ENCODE measurements around the gene RAP1GAP.

Gene RAP1GAP

DNA sequence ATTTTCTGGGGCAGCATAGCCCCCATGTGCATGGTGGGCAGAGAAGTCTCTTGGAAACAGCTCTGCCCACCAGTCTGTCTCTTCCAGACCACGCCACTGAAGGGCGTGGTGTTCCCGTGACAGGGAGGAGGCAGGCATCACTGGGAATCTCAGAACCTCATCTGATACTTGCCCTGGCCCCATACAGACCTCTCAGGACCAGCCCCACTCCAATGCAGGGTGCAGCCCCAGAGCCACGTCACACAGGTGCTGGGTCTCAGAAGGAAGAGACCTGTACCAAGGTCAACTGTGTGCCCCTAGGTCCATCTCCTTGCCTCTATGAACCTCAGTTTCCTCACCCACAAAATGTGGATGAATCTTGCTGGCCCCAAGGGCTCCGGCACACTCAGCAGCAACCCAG is 7.3 kb downstream of the RAP1GAP start:
- no peak for DNase-seq

- DNase-seq: peak in 1 of 2 experiments; percentile 40
Measured at GRCh38 chr1:21659924-21660326, 9.2 kb downstream of the RAP1GAP start.

GRCh38 chr1:21659099-21659923 is 9.8 kb downstream of the RAP1GAP start:
- DNase-seq: peak; percentile 22 to 69

DNA sequence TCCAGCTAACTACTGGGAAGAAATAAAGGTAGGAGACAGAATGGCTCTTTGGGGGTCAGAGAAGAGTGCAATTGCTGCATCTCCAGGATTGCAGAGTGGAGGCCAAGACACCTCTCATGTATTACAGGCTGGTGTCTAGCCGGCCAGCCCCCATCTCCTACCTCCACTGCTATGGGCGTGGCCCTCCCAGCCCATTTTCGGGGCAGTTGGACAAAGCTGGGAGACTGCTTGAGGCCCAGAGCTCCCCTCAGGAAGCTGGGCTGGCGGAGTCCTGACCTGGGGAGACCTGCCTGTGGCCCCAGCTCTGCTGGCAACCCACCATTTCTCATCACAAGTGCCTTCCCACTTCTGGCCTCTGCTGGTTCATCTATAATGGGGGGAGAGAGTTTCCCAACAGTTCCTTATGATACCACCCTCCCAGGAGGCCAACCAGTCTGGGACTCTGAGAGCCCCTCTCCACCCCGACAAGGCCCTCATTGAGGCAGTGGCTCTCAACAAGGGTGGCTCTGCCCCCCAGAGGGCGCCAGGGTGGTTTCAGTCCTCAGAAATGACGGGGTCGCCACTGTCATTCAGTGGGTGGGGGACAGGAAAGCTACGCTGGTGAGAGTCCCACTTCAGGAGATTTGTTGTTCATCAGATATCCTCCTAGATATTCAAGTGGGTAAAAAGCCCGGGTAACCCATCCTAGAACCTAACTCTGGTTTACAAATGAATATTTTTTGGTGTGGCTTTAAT is 11.5 kb downstream of the RAP1GAP start:
- no peak for DNase-seq

DNA sequence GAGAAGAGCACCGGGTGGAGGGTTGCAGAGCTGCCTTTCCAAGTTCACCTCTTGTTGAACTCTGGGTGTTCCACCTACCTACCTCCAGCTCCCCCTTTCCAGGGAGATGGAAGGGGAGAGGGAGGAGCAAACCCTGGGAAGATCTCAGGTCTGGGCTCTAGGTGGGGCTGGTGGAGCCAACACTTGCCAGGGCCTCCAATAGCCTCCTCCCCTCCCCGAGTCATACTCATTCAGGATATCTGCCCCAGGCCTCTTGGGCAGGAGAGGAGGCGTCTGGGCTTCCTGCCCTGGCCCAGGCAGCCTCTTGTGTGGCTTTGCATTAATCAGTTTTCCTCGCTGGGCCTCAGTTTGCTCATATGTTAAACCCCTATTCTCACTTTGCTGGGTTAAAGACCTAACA is 13.4 kb downstream of the RAP1GAP start:
- DNase-seq: peak in 1 of 2 experiments; percentile 22

DNA sequence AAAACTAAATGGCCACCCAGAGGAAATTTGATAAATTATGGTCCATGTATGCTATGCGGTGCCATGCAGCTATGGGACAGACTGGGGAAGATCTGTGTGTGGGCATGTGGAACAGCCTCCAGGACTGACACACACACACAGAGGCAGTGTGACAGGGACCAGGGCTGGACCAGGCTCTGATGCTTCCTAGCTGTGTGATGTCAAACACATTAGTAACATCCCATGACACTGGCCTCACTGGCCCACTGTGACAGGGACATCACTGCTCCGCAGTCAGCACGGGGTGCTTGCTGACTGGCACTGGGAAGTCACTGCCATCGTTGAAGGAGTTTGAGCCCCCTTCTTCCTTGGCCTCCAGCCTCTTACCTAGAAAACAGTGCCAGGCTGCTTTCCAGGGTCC is 13.9 kb downstream of the RAP1GAP start:
- no peak for DNase-seq

GRCh38 chr1:21654209-21654608 is 14.9 kb downstream of the RAP1GAP start:
- DNase-seq: no peak

- DNase-seq: no peak
Measured at GRCh38 chr1:21653744-21654100, 15.4 kb downstream of the RAP1GAP start.

DNA sequence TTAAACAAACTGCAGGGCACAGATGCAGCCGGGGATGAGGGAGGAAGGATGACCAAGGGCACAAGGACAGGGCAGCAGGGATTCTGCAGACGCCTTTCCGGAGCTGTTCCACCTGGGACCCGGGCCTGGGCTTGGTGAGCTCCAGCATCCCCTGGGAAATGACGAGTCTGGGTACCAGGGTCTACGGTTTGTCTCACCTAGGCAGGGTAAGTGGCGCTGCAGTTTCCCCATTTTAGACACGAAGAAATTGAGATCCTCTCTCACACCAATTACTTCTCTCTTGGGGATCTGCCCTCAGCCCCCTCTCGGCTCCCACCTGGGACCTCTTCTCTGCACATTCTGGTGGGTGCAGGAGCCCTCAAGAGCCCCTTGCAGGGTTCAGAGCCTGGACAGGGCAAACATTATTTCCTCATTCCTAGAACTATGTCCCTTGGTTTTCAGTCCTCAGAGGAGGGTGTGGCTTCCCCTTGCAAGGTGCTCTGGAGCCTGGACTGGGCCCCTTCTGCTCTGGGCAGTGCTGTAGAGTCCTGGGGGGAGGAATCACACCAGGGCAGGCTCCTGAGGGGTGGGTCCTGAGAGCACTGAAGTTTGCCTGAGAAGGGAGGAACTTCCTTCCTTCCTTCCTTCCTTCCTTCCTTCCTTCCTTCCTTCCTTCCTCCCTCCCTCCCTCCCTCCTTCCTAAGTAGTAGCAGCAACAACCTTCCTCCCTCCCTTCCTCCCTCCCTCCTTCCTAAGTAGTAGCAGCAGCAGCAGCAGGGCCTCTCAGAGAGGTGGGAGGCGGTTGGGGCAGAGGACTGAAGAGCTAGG is 16.0 kb downstream of the RAP1GAP start:
- DNase-seq: no peak

GRCh38 chr1:21652101-21652936 is 16.8 kb downstream of the RAP1GAP start:
- DNase-seq: no peak

GRCh38 chr1:21651214-21652042 is 17.7 kb downstream of the RAP1GAP start:
- peak in 1 of 2 experiments; percentile 64 for DNase-seq

GRCh38 chr1:21650400-21650799 is 18.8 kb downstream of the RAP1GAP start:
- no peak for DNase-seq

DNA sequence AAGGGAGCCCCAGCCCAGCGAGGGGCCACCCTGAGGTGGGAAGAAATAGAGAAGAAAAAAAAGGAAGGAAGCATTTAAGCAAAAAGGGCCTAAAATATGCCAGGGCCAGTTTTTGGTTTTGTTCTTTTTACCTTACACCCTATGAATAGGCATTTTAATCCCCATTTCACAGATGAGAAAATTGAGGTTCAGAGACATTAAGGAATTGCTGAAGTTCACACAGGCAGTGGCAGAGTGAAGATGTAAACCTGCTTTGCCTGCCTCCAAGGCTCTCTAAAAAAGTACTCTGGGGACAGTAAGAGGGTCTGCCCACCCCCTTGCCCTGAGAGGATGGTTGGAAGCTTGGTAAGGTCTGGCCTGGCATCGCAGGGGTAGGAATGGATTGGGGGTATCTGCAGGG is 19.8 kb downstream of the RAP1GAP start:
- DNase-seq: no peak

- no peak for DNase-seq
Measured at GRCh38 chr1:21648791-21649190, 20.4 kb downstream of the RAP1GAP start.

GRCh38 chr1:21648352-21648730 is 20.8 kb downstream of the RAP1GAP start:
- DNase-seq: no peak

GRCh38 chr1:21647431-21648351 is 21.5 kb downstream of the RAP1GAP start:
- DNase-seq: no peak

DNA sequence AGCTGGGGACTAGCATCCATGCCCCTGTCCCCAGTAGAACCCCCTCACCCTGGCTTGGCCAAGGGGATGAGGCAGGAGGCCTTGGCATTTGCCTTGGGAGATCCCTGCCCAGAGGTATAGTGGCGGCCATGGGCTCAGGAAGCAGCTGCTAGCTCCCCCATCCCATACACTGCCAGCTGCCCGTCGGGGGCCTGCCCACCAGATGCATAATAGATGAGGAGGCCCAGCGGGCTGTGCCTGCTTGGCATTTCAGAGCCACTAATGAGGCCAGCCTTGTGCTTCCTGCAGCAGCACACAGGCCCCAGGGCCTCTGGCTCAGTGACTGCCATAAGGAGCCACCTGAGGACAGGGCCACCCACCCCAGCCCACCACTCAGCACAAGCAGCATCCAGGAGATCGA is 23.6 kb downstream of the RAP1GAP start:
- DNase-seq: no peak

- no peak for DNase-seq
Measured at GRCh38 chr1:21644906-21645305, 24.3 kb downstream of the RAP1GAP start.

GRCh38 chr1:21644348-21644747 is 24.8 kb downstream of the RAP1GAP start:
- DNase-seq: no peak

- no peak for DNase-seq
Measured at GRCh38 chr1:21643624-21644023, 25.5 kb downstream of the RAP1GAP start.

Measured in NCI-H526 (cell line).